MG63 (cell line): ENCODE results near the gene ZNF467. TPM values are rescaled to one million over a fixed set of nuclear protein-coding genes. Genes with fewer than 3 reads are reported as not detected.
A peak's percentile ranks its signal among the peaks of the same experiment; 100 is the strongest.

Experiments
- DNase-seq: peaks from one replicate; pipeline ENCODE4 v3.0.0-alpha.2; 2020
- H3K27me3 ChIP-seq: fragments of 250-450 bp; sonication (Bioruptor Pico); 2 replicates; pipeline ENCODE4 v1.5.1; 2020; ENCODE audit warnings: mild to moderate bottlenecking, moderate library complexity
- H3K36me3 ChIP-seq: fragments of 250-450 bp; sonication (Bioruptor Pico); 2 replicates; pipeline ENCODE4 v1.5.1; 2020; ENCODE audit warnings: mild to moderate bottlenecking, moderate library complexity
- H3K4me3 ChIP-seq: fragments of 250-450 bp; sonication (Bioruptor Pico); 2 replicates; pipeline ENCODE4 v1.5.1; 2020; ENCODE audit warnings: mild to moderate bottlenecking, moderate library complexity
- H3K9me3 ChIP-seq: fragments of 250-450 bp; sonication (Bioruptor Pico); 2 replicates; pipeline ENCODE4 v1.5.1; 2020; ENCODE audit warnings: mild to moderate bottlenecking, moderate library complexity
- total RNA-seq: library from RNA; depleted of rRNA; stranded (reverse); fragments of >200 nt; shearing (Covaris generic); gene quantifications from 2 replicates; pipeline ENCODE4 v1.2.3, GENCODE V29; 2014; ENCODE audit warnings: low replicate concordance; rRNA removed

ZNF467 gene
- not detected in 2 replicates for total RNA-seq

DNA sequence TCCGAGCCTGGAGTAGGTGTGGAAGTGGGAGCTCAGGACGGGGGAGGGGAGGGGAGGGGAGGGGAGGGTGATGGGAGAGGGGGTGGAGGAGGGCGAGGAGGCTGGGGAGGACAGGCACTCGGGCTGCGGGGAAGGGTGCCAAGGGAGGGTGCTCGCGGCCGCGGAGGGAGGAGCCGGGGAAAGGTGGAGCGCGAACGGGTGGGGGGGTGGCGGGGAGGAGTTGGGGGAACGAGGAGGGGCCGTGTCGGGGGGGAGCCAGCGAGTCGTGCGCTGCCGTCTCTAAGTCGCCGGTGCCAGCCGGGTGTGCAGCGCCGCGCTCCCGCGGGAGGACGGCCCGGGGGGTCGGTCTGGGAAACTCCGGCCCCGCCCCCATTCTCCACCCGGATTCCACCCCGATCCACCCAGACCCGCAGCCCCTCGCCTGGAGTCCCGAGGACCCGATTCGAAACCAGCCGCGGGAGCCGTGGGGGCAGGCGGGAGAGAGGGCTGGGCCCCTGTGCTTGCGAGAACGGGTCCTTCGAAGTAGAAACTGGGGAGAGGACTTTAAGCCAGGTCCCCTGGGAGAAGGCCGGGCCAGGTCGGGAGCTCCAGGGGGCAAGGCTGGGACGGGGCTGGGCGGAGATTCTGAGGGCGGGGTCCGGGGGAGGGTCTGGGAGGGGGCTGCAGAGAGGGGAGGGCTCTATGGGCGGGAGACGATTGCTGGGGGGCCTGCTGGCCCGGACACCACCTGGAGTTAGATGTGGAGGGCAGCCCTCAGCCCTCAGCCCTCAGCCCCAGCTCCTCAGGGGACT is at the start of gene ZNF467:
Gene ZNF467, minus strand, starts transcription at position 143 of the 791 bp plus-strand sequence. CDS start 2,556 bp downstream, outside the sequence.
- DNase-seq = no peak

DNA sequence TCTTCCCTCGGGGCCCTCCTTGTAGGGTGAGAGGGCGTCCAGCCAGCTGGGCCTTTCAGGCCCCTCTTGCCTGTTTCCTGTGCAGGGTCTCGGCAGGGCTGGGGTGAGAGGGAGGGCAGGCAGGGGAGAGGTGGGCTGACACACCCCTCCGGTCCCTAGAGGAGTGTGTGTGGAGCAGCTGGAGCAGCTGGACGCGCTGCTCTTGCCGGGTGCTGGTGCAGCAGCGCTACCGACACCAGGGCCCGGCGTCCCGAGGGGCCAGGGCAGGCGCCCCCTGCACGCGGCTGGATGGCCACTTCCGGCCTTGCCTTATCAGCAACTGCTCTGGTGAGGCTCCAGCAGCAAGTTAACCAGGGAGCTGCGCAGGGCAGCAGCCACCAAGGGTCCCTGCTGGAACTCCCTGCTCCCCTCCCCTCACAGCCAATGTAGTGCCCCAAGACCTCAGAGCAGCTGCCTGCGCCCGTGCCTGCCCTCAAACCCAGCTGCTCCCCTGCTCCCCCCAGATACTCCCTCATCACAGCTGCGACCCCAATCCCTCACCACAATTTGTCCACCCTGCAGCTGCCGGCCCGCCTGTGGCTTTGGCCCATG is 49.1 kb upstream of the ZNF467 start:
- Histone ChIP-seq H3K27me3 (no peaks in the 10 kb centered on the region), H3K36me3 (no peaks in the 10 kb centered on the region), H3K4me3 (no peak overlapping the region), H3K9me3 (no peaks in the 10 kb centered on the region)
- DNase-seq = no peak

More for the DNA sequence above, at the start of gene ZNF467:
- Histone ChIP-seq H3K9me3 (no peaks in the 10 kb centered on the region), H3K27me3 (no peaks in the 10 kb centered on the region), H3K4me3 (peak within 1 kb of the TSS; percentile 19; the same call in 1 of the 2 replicates), H3K36me3 (no peaks in the 10 kb centered on the region)

DNA sequence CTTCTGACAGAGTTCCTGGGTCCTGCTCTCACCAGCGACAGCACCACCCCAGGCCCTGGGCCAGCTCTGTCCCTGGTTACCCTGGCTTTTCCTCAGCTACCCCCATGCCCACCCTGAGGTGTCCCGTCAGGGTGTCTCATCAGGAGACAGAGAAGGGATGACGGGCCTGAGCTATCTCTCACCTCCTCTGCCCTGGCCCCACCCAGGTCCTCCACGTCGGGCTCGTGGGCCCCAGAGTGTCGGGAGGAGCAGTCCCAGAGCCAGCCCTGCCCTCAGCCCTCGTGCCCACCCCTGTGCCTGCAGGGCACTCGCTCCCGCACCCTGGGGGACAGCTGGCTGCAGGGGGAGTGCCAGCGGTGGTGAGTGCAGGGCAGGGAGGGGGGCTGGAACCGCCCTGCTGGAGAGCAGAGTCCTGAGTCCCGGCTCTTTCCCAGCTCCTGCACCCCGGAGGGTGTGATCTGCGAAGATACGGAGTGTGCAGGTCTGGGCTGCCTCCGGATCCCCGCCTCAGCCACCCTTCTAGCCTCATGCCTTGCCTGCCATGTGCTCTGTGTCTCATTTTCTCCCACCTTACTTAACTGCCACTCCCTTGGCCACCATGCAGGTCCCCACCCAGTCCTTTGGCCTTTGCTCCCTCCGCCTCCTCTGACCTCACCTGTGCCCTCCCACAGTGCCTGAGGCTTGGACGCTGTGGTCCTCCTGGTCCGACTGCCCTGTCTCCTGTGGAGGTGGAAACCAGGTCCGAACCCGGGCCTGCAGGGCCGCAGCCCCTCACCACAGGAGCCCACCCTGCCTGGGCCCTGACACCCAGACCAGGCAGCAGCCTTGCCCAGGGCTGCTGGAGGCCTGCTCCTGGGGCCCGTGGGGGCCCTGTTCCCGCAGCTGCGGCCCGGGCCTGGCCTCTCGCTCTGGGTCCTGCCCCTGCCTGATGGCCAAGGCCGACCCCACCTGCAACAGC is 48.1 kb upstream of the ZNF467 start:
- no peaks in the 10 kb centered on the region for H3K9me3 ChIP-seq
- no peak overlapping the region for H3K4me3 ChIP-seq
- DNase-seq = no peak
- H3K36me3 ChIP-seq = no peaks in the 10 kb centered on the region
- H3K27me3 ChIP-seq = no peaks in the 10 kb centered on the region

DNA sequence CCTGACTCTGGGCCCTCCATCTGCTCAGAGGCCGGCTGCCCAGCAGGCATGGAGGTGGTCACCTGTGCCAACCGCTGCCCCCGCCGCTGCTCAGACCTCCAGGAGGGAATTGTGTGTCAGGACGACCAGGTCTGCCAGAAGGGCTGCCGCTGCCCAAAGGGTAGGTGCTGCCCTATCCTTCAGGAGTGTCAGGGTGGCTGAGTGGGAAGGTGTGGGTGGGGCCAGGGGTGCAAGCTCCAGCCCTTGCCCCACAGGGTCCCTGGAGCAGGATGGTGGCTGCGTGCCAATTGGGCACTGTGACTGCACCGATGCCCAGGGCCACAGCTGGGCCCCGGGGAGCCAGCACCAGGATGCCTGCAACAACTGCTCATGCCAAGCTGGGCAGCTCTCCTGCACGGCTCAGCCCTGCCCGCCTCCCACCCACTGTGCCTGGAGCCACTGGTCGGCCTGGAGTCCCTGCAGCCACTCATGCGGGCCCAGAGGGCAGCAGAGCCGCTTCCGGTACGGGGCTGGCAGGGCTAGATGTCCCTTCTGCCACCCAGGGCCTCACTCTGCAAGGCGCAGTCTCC is 47.3 kb upstream of the ZNF467 start:
- no peak for DNase-seq
- no peaks in the 10 kb centered on the region for H3K27me3 ChIP-seq
- H3K36me3 ChIP-seq = no peaks in the 10 kb centered on the region
- no peak overlapping the region for H3K4me3 ChIP-seq
- no peaks in the 10 kb centered on the region for H3K9me3 ChIP-seq

DNA sequence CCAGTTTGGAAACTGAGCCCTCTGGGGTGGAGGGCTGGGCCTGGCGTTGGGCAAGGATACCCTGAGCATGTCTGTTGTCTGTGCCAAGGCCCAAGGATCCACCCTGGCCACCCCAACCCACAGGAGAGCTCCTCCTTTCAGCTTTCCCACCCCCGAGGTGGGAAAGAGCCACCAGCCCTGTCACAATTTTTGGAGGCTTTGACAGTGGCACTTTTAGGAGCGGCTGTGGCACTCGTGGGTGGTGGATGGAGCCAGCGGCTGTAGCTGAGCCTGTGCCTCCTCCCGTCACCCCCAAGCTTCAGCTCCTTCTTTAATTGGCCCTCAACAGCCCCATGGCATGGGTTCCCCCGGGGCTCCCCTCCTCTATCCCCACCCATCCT is 46.6 kb upstream of the ZNF467 start:
- no peak for DNase-seq
- no peaks in the 10 kb centered on the region for H3K27me3 ChIP-seq
- no peak overlapping the region for H3K4me3 ChIP-seq
- no peaks in the 10 kb centered on the region for H3K9me3 ChIP-seq
- H3K36me3 ChIP-seq = no peaks in the 10 kb centered on the region

GRCh38 chr7:149819141-149819960 is 46.0 kb upstream of the ZNF467 start:
- H3K4me3 ChIP-seq = no peak overlapping the region
- DNase-seq = no peak
- no peaks in the 10 kb centered on the region for H3K9me3 ChIP-seq

GRCh38 chr7:149818536-149818840 is 45.1 kb upstream of the ZNF467 start:
- no peak for DNase-seq
- Histone ChIP-seq H3K9me3 (no peaks in the 10 kb centered on the region), H3K36me3 (no peaks in the 10 kb centered on the region), H3K4me3 (no peak overlapping the region), H3K27me3 (no peaks in the 10 kb centered on the region)

More at GRCh38 chr7:149819141-149819960, 46.0 kb upstream of the ZNF467 start:
- Histone ChIP-seq H3K27me3 (no peaks in the 10 kb centered on the region), H3K36me3 (no peaks in the 10 kb centered on the region)

DNA sequence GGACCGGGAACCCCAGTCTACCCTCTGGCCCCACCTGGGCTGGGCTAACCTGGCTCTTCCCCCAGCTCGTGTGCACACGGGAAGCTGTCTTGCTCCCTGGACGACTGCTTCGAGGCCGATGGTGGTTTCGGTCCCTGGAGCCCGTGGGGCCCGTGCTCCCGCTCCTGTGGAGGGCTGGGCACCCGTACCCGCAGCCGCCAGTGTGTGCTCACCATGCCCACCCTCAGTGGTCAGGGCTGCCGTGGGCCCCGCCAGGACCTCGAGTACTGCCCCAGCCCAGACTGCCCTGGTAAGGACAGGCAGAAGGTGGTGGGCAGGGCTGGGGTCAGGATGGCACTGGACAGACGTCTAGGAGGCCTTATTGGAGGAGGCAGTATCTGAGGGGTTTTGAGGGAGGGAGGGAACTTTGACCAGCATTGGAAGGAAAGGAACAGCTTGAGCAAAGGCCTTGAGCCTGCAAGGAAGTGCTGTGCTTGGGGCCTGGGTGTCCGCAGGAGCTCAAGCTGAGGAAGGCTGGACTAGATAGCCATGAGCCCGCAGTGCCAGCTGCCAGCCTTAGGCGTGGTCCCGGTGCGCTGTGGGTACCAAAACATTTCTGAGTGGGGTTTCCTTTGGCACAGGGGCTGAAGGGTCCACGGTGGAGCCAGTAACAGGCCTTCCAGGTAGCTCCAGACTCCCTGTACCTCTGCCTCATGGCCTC is 44.6 kb upstream of the ZNF467 start:
- no peak overlapping the region for H3K4me3 ChIP-seq
- no peaks in the 10 kb centered on the region for H3K27me3 ChIP-seq
- H3K36me3 ChIP-seq = no peaks in the 10 kb centered on the region
- DNase-seq = no peak
- H3K9me3 ChIP-seq = no peaks in the 10 kb centered on the region

- Histone ChIP-seq H3K27me3 (no peaks in the 10 kb centered on the region), H3K9me3 (no peaks in the 10 kb centered on the region), H3K36me3 (no peaks in the 10 kb centered on the region), H3K4me3 (no peak overlapping the region)
- DNase-seq = no peak
Observed at GRCh38 chr7:149817301-149817771, 43.9 kb upstream of the ZNF467 start.

DNA sequence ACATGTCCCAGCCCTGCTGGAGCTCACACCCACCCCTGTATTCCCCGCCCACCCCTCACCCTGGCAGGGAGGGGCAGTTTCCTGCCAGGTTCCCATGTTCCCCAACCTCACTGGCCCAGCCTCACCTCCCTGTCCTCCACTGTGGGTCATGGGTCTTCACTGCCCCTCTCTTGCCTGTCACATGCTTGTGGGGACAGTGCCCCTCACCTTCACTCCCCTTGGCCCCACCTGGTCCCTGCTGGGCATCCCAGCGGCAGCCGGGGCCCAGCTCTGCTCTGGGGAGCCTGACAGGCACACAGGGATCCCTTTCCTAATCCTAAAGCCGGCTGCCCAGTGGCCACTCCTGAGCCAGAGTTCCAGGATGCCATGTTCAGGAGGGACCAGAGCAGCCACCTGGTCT is 43.4 kb upstream of the ZNF467 start:
- H3K27me3 ChIP-seq = no peaks in the 10 kb centered on the region
- H3K36me3 ChIP-seq = no peaks in the 10 kb centered on the region
- H3K4me3 ChIP-seq = no peak overlapping the region
- no peak for DNase-seq
- H3K9me3 ChIP-seq = no peaks in the 10 kb centered on the region

GRCh38 chr7:149816267-149816751 is 42.9 kb upstream of the ZNF467 start:
- Histone ChIP-seq H3K4me3 (no peak overlapping the region), H3K36me3 (no peaks in the 10 kb centered on the region), H3K9me3 (no peaks in the 10 kb centered on the region), H3K27me3 (no peaks in the 10 kb centered on the region)
- DNase-seq = no peak

GRCh38 chr7:149815661-149816266 is 42.4 kb upstream of the ZNF467 start:
- H3K4me3 ChIP-seq = no peak overlapping the region
- H3K27me3 ChIP-seq = no peaks in the 10 kb centered on the region
- no peaks in the 10 kb centered on the region for H3K9me3 ChIP-seq
- H3K36me3 ChIP-seq = no peaks in the 10 kb centered on the region
- DNase-seq = no peak

- Histone ChIP-seq H3K36me3 (no peaks in the 10 kb centered on the region), H3K9me3 (no peaks in the 10 kb centered on the region), H3K4me3 (no peak overlapping the region), H3K27me3 (no peaks in the 10 kb centered on the region)
- DNase-seq = no peak
Observed at GRCh38 chr7:149815121-149815520, 41.7 kb upstream of the ZNF467 start.

GRCh38 chr7:149814494-149814893 is 41.1 kb upstream of the ZNF467 start:
- no peaks in the 10 kb centered on the region for H3K27me3 ChIP-seq
- H3K4me3 ChIP-seq = no peak overlapping the region
- no peaks in the 10 kb centered on the region for H3K36me3 ChIP-seq
- DNase-seq = no peak
- H3K9me3 ChIP-seq = no peaks in the 10 kb centered on the region
